OCI-LY7 (cell line): ENCODE measurements around the gene TRIO. TPM values are rescaled to one million over a fixed set of nuclear protein-coding genes. Genes with fewer than 3 reads are reported as not detected.

Source experiments
- BruUV-seq: library from RNA; stranded (reverse); fragments of 400-500 nt; replicated peaks from 2 replicates; lab custom pipeline; 2021; lab: Mats Ljungman, UMichigan
- CTCF ChIA-PET: fragments of 300-600 bp; sonication (Branson Sonifier 250); formaldehyde crosslinking; loops from one replicate; lab custom pipeline; 2022; ENCODE audit warnings: antibody characterized with exemption; ENCODE audit not compliant: unreplicated experiment; lab: Charles Lee
- POLR2A ChIA-PET: fragments of 300-600 bp; sonication (Branson Sonifier 250); formaldehyde crosslinking; loops from one replicate; lab custom pipeline; 2022; ENCODE audit warnings: antibody characterized with exemption; lab: Charles Lee
- DNase-seq: peaks from one replicate; pipeline ENCODE4 v3.0.0-alpha.2; 2015; ENCODE audit warnings: low spot score
- H2AFZ ChIP-seq: fragments of 200-600 bp; sonication (generic), shearing (Covaris generic); 2 replicates; pipeline ENCODE4 v1.6.1; 2014; ENCODE audit warnings: mild to moderate bottlenecking, antibody characterized with exemption, low read length, moderate library complexity
- H3K27ac ChIP-seq: fragments of 200-600 bp; sonication (generic); 2 replicates; pipeline ENCODE4 v1.5.1; 2014; ENCODE audit warnings: mixed run types, low read depth, mild to moderate bottlenecking, moderate library complexity, low read length, inconsistent platforms; ENCODE audit not compliant: poor library complexity, severe bottlenecking
- H3K36me3 ChIP-seq: fragments of 200-600 bp; sonication (generic); 2 replicates; pipeline ENCODE4 v1.6.1; 2014; ENCODE audit warnings: mild to moderate bottlenecking, antibody characterized with exemption, low read length, moderate library complexity, mixed read lengths; ENCODE audit not compliant: insufficient read depth
- H3K4me1 ChIP-seq: fragments of 200-600 bp; sonication (generic); 2 replicates; pipeline ENCODE4 v1.5.1; 2014; ENCODE audit warnings: mild to moderate bottlenecking, low read length; ENCODE audit not compliant: insufficient read depth, poor library complexity, severe bottlenecking
- H3K4me2 ChIP-seq: fragments of 200-600 bp; sonication (generic); 2 replicates; pipeline ENCODE4 v1.6.1; 2014; ENCODE audit warnings: mild to moderate bottlenecking, low read length
- H3K4me3 ChIP-seq: fragments of 200-600 bp; sonication (generic); 2 replicates; pipeline ENCODE4 v1.5.1; 2014; ENCODE audit warnings: mild to moderate bottlenecking, low read depth, low read length; ENCODE audit not compliant: poor library complexity, severe bottlenecking
- H3K79me2 ChIP-seq: fragments of 200-600 bp; sonication (generic); 2 replicates; pipeline ENCODE4 v1.6.1; 2016; ENCODE audit warnings: low read depth, mild to moderate bottlenecking, low read length, moderate library complexity, mixed read lengths; ENCODE audit not compliant: insufficient read depth
- H3K9me2 ChIP-seq: fragments of 200-600 bp; sonication (generic); 2 replicates; pipeline ENCODE4 v1.6.1; 2016; ENCODE audit warnings: mild to moderate bottlenecking, low read length, mixed read lengths; ENCODE audit not compliant: insufficient read depth
- H3K9me3 ChIP-seq: fragments of 200-600 bp; sonication (generic); 2 replicates; pipeline ENCODE4 v1.6.1; 2014; ENCODE audit warnings: mild to moderate bottlenecking, mixed run types, low read length, mixed read lengths
- H4K20me1 ChIP-seq: fragments of 200-600 bp; sonication (generic); 2 replicates; pipeline ENCODE4 v1.6.1; 2014; ENCODE audit warnings: mild to moderate bottlenecking, antibody characterized with exemption, low read length, moderate library complexity, mixed read lengths; ENCODE audit not compliant: insufficient read depth
- EZH2phosphoT487 ChIP-seq: fragments of 200-600 bp; sonication (generic); IDR thresholded peaks from 2 replicates; pipeline ENCODE4 v1.6.1; 2018; ENCODE audit warnings: low read depth, borderline replicate concordance, mild to moderate bottlenecking, mixed run types, antibody characterized with exemption, low read length, moderate library complexity, mixed read lengths
- intact Hi-C: fragments of 100-400 bp; cut with micrococcal nuclease; formaldehyde crosslinking; loops from one replicate; pipeline ENCODE4 v1.10.0; 2022; ENCODE audit not compliant: unreplicated experiment
- total RNA-seq, 2 experiments: library from RNA; depleted of rRNA in 1 of 2; stranded (reverse); fragments of >200 nt in 1 of 2; shearing (Covaris generic) in 1 of 2; gene quantifications; 2 replicates each; pipeline ENCODE4 v1.2.3, GENCODE V29; 2014 to 2022
- TF ChIP-seq, protein P1 (sequence below): fragments of 200-600 bp; sonication (generic); conservative IDR thresholded peaks from 2 replicates; pipeline ENCODE4 v1.5.1; 2014; ENCODE audit warnings: mild to moderate bottlenecking, antibody characterized with exemption, low read length, moderate library complexity, mixed read lengths

The TRIO gene
- total RNA-seq, 2 experiments from 2014 or later = 35.8 to 55.1 TPM

DNA sequence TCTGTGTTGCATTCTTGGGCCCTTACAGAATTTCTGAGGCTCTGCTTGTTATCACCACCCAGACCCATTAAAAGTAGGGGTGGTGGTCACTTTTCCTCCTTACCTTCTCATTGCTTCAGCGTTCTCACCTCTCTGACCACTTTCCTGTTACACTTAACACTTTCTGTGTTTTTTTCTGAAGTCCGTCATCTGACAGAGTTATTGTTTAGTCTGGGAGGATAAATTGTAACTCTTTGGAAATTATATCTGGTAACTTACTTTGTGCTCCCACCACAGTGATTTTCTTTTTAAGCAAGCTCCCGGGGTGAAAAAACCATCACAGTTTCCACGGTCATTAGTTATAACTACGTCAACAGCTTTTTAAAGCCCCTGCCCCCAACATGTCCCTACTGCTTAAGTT is 227.2 kb downstream of the TRIO start:
- no peaks in the 10 kb centered on the region for H4K20me1 ChIP-seq
- intact Hi-C loops = no loop called here
- ChIA-PET CTCF (no interaction called here), POLR2A (no interaction called here)
- no peak overlapping the region for H3K4me3 ChIP-seq
- H3K9me2 ChIP-seq = no peaks in the 10 kb centered on the region
- TF ChIP-seq, protein P1, sequence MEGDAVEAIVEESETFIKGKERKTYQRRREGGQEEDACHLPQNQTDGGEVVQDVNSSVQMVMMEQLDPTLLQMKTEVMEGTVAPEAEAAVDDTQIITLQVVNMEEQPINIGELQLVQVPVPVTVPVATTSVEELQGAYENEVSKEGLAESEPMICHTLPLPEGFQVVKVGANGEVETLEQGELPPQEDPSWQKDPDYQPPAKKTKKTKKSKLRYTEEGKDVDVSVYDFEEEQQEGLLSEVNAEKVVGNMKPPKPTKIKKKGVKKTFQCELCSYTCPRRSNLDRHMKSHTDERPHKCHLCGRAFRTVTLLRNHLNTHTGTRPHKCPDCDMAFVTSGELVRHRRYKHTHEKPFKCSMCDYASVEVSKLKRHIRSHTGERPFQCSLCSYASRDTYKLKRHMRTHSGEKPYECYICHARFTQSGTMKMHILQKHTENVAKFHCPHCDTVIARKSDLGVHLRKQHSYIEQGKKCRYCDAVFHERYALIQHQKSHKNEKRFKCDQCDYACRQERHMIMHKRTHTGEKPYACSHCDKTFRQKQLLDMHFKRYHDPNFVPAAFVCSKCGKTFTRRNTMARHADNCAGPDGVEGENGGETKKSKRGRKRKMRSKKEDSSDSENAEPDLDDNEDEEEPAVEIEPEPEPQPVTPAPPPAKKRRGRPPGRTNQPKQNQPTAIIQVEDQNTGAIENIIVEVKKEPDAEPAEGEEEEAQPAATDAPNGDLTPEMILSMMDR = no peak
- TF ChIP-seq EZH2phosphoT487 = no peak
- H3K4me2 ChIP-seq = no peak overlapping the region
- H3K27ac ChIP-seq = no peak overlapping the region
- no peaks in the 10 kb centered on the region for H3K9me3 ChIP-seq
- BruUV-seq = no TSS peak
- no peak for DNase-seq
- H2AFZ ChIP-seq = no peak overlapping the region
- H3K36me3 ChIP-seq = peaks cover 4% of the 10 kb centered on the region
- H3K79me2 ChIP-seq = no peaks in the 10 kb centered on the region
- H3K4me1 ChIP-seq = peaks cover 20% of the 10 kb centered on the region

DNA sequence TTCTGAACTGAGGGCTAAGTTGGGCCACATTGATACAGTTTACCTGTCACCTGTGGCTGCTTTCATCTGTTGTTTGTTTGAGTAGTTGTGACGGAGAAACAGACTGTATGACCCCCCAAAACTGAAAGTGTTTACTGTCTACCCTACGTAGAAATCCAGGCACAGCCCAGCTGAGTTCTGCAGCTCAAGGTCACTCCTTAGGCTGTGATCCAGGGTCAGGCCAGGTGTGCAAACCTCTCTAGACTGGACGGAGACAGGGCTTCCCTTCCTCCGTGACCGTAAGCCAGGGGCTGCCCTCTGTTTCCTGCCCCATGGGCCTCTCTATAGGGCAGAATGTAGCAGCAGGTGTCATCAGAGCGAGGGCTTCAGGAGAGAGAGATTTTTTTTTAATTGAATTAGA is 230.5 kb downstream of the TRIO start:
- Histone ChIP-seq H2AFZ (peak overlapping the region; percentile 7; the same call in 1 of the 2 replicates), H3K4me3 (peak overlapping the region; percentile 58), H3K9me2 (no peaks in the 10 kb centered on the region), H3K79me2 (no peaks in the 10 kb centered on the region), H3K9me3 (no peaks in the 10 kb centered on the region), H4K20me1 (no peaks in the 10 kb centered on the region), H3K27ac (peak overlapping the region; percentile 49), H3K36me3 (peaks cover 13% of the 10 kb centered on the region), H3K4me1 (peaks cover 29% of the 10 kb centered on the region), H3K4me2 (peak overlapping the region; percentile 77)
- ChIA-PET POLR2A (no interaction called here), CTCF (no interaction called here)
- peak; percentile 45 for DNase-seq
- TF ChIP-seq EZH2phosphoT487 = no peak
- TF ChIP-seq, protein P1 = no peak; the same call in 1 of the 2 replicates
- no TSS peak for BruUV-seq
- intact Hi-C loops = no loop called here

- peak overlapping the region; percentile 49 for H3K27ac ChIP-seq
- POLR2A ChIA-PET = interaction anchor here (0.6 to 0.7 kb wide), 2 partner anchors 156 to 560 kb away, joined by 3 read pairs; no protein-coding TSS in a partner anchor
- intact Hi-C loops = no loop called here
- peaks cover 15% of the 10 kb centered on the region for H3K36me3 ChIP-seq
- H3K4me2 ChIP-seq = peak overlapping the region; percentile 77
- TF ChIP-seq, protein P1 = no peak
- no peak for TF ChIP-seq EZH2phosphoT487
- peak; percentile 18 for DNase-seq
- no TSS peak for BruUV-seq
- peak overlapping the region; percentile 58 for H3K4me3 ChIP-seq
- peaks cover 29% of the 10 kb centered on the region for H3K4me1 ChIP-seq
- no peaks in the 10 kb centered on the region for H3K9me3 ChIP-seq
- no peaks in the 10 kb centered on the region for H3K9me2 ChIP-seq
- CTCF ChIA-PET = no interaction called here
- H4K20me1 ChIP-seq = no peaks in the 10 kb centered on the region
- no peaks in the 10 kb centered on the region for H3K79me2 ChIP-seq
- H2AFZ ChIP-seq = peak overlapping the region; percentile 7; the same call in 1 of the 2 replicates
Observed at GRCh38 chr5:14374100-14374499, 231.0 kb downstream of the TRIO start.
